K562 (cell line): ENCODE data around the gene HOXA7. TPM values are rescaled to one million over a fixed set of nuclear protein-coding genes. Genes with fewer than 3 reads are reported as not detected.

Experiments used
- ASH1L ChIP-seq: fragments of 450-650 bp; IDR thresholded peaks from 2 replicates; pipeline ENCODE4 v1.6.1; 2018; ENCODE audit warnings: borderline replicate concordance, mild to moderate bottlenecking, low read depth; ENCODE audit not compliant: partially characterized antibody
- CBX1 ChIP-seq: sonication (generic); IDR thresholded peaks from 2 replicates; pipeline ENCODE4 v1.6.1; 2016; ENCODE audit warnings: antibody characterized with exemption, low read depth, mild to moderate bottlenecking
- FOXP1 ChIP-seq: sonication (generic); formaldehyde crosslinking; IDR thresholded peaks from 2 replicates; pipeline ENCODE4 v1.8.0; 2022; ENCODE audit warnings: mild to moderate bottlenecking, missing genetic modification reagents
- HNRNPLL ChIP-seq: fragments of 200-400 bp; formaldehyde crosslinking; IDR thresholded peaks from 2 replicates; pipeline ENCODE4 v1.6.1; 2017; ENCODE audit warnings: low read length, low read depth, mild to moderate bottlenecking; ENCODE audit not compliant: poor library complexity, severe bottlenecking
- LCOR ChIP-seq: sonication (generic); formaldehyde crosslinking; IDR thresholded peaks from 2 replicates; pipeline ENCODE4 v1.8.0; 2022; ENCODE audit warnings: mild to moderate bottlenecking, missing genetic modification reagents
- MLLT1 ChIP-seq, 2 experiments: fragments of 450-650 bp; IDR thresholded peaks; 2 replicates each; pipeline ENCODE4 v1.6.1; 2016
- PTBP1 ChIP-seq: fragments of 200-400 bp; formaldehyde crosslinking; IDR thresholded peaks from 2 replicates; pipeline ENCODE4 v1.6.1; 2017; ENCODE audit warnings: low read depth, low read length
- ZBTB1 ChIP-seq: sonication (generic); formaldehyde crosslinking; IDR thresholded peaks from 2 replicates; pipeline ENCODE4 v1.8.1; 2023; ENCODE audit warnings: missing genetic modification reagents, low read depth, mild to moderate bottlenecking, borderline replicate concordance
- ZFP91 ChIP-seq: sonication (generic); formaldehyde crosslinking; IDR thresholded peaks from 2 replicates; pipeline ENCODE4 v1.8.0; 2022; ENCODE audit warnings: mild to moderate bottlenecking, missing genetic modification reagents
- ZNF274 ChIP-seq: IDR thresholded peaks from 2 replicates; pipeline ENCODE4 v1.6.1; 2011; ENCODE audit warnings: low read depth, mild to moderate bottlenecking, low read length, moderate library complexity, borderline replicate concordance
- polyA plus RNA-seq, 8 experiments: library from polyadenylated mRNA; depleted of rRNA in 4 of 8; stranded (reverse) in 5 of 8; unstranded in 3 of 8; fragments of >200 nt; fragmentation: Nextera tagmentation in 2 of 8; fragmentation: Illumina TruSeq in 1 of 8; extraction: Ambion mirVana in 2 of 8; extraction: Trizol in 1 of 8; gene quantifications; 2 replicates each; pipeline versions ENCODE4 v1.2.1 to v1.2.3, GENCODE V29; 2011 to 2014; ENCODE audit warnings: inconsistent platforms in 1 of 8, missing spikeins in 1 of 8
- total RNA-seq, 7 experiments: library from RNA; depleted of rRNA in 6 of 7; stranded (reverse); fragments of >200 nt in 6 of 7; fragmentation: Illumina TruSeq in 2 of 7; extraction: Trizol in 2 of 7; gene quantifications; 2 replicates each; pipeline versions ENCODE4 v1.2.1 to v1.2.3, GENCODE V29; 2011 to 2021; ENCODE audit warnings: low replicate concordance in 1 of 7

The HOXA7 gene
- total and polyA plus RNA-seq, 9 of the 15 experiments (the other 6 are each of a cell fraction or from before 2014, with no cell fraction given), result not detected

GRCh38 chr7:27174874-27175625, 18.6 kb upstream of the HOXA7 start (continued):
- TF ChIP-seq ZFP91, result no peak
- no peak for TF ChIP-seq ASH1L
- no peak for TF ChIP-seq ZBTB1 (CRISPR knock-in tag)
- TF ChIP-seq PTBP1, result no peak
- TF ChIP-seq MLLT1 (IDR thresholded peaks at IDR 0.05), result no peak
- TF ChIP-seq LCOR (CRISPR knock-in tag), result no peak
- no peak for TF ChIP-seq CBX1
- no peak for TF ChIP-seq FOXP1
- no peak for TF ChIP-seq ZNF274
- no peak for TF ChIP-seq HNRNPLL
